HCT116 (cell line): ENCODE results near the gene SPPL2C. TPM values are rescaled to one million over a fixed set of nuclear protein-coding genes. Genes with fewer than 3 reads are reported as not detected.

Source experiments
- ATAC-seq: fragments of 200-7000 bp; cut with Tn5 transposase; 2 replicates; pipeline ENCODE4 v1.9.1; 2020; ENCODE audit warnings: mild to moderate bottlenecking, moderate library complexity
- BruUV-seq: library from RNA; stranded (reverse); fragments of 400-500 nt; replicated peaks from 2 replicates; lab custom pipeline; 2021; lab: Mats Ljungman, UMichigan
- CTCF ChIA-PET: fragments of 300-600 bp; sonication (Branson Sonifier 250); formaldehyde crosslinking; loops from one replicate; lab custom pipeline; 2021; ENCODE audit warnings: antibody characterized with exemption; lab: Charles Lee
- POLR2A ChIA-PET: fragments of 300-600, 350-600 bp; sonication (Branson Sonifier 250); formaldehyde crosslinking; loops from one replicate; lab custom pipeline; 2021; ENCODE audit warnings: antibody characterized with exemption; lab: Charles Lee
- RAD21 ChIA-PET, 2 experiments: fragments of 300-600 bp; sonication (Branson Sonifier 250); formaldehyde crosslinking; loops; one replicate each; lab custom pipeline; 2023; ENCODE audit warnings: low total read pairs in 2 of 2; ENCODE audit not compliant: uncharacterized antibody in 2 of 2, unreplicated experiment in 2 of 2, low non-redundant PET in 1 of 2; lab: Charles Lee
- DNase-seq: peaks from one replicate; pipeline ENCODE4 v3.0.0-alpha.2; 2010; ENCODE audit warnings: low read depth, low spot score
- H2AFZ ChIP-seq: fragments of 200-600 bp; shearing (Covaris generic), sonication (generic); 2 replicates; pipeline ENCODE4 v1.6.1; 2017; ENCODE audit warnings: low read depth, mixed run types, mixed read lengths, antibody characterized with exemption, low read length; ENCODE audit not compliant: poor library complexity, severe bottlenecking
- H3K27ac ChIP-seq: 2 replicates; pipeline ENCODE4 v1.5.1; 2012; ENCODE audit warnings: low read depth, low read length
- H3K27me3 ChIP-seq: fragments of 200-600 bp; sonication (generic); 2 replicates; pipeline ENCODE4 v1.6.1; 2016; ENCODE audit warnings: mixed run types, low read length, mixed read lengths; ENCODE audit not compliant: insufficient read depth
- H3K36me3 ChIP-seq, 2 experiments: fragments of 200-500 bp in 1 of 2; fragments of 200-600 bp in 1 of 2; sonication (Bioruptor generic) in 1 of 2; sonication (generic) in 1 of 2; 2 replicates each; pipeline versions ENCODE4 v1.5.1 to v1.6.1; 2014 to 2016; ENCODE audit warnings: low read length in 2 of 2, inconsistent platforms in 1 of 2, mixed read lengths in 1 of 2, mixed run types in 1 of 2; ENCODE audit not compliant: insufficient read depth in 2 of 2, control insufficient read depth in 1 of 2
- H3K4me1 ChIP-seq, 2 experiments: fragments of 200-600 bp in 1 of 2; sonication (generic) in 1 of 2; 2 replicates each; pipeline versions ENCODE4 v1.5.1 to v1.6.1; 2012 to 2017; ENCODE audit warnings: low read length in 2 of 2, inconsistent platforms in 1 of 2, mild to moderate bottlenecking in 1 of 2, mixed read lengths in 1 of 2, mixed run types in 1 of 2, moderate library complexity in 1 of 2; ENCODE audit not compliant: insufficient read depth in 2 of 2, control insufficient read depth in 1 of 2
- H3K4me2 ChIP-seq: fragments of 200-600 bp; sonication (generic); 2 replicates; pipeline ENCODE4 v1.6.1; 2017; ENCODE audit warnings: mixed run types, low read length, mixed read lengths
- H3K4me3 ChIP-seq, 2 experiments: fragments of 200-600 bp in 1 of 2; sonication (generic) in 1 of 2; replicated peaks in 1 of 2; 2 replicates each; pipeline ENCODE4 v1.5.1; 2011 to 2016; ENCODE audit warnings: low read length in 2 of 2, control low read depth in 1 of 2, low read depth in 1 of 2, mild to moderate bottlenecking in 1 of 2, mixed read lengths in 1 of 2, mixed run types in 1 of 2
- H3K79me2 ChIP-seq: fragments of 200-600 bp; sonication (generic); 2 replicates; pipeline ENCODE4 v1.6.1; 2017; ENCODE audit warnings: mild to moderate bottlenecking, mixed run types, low read length, moderate library complexity, mixed read lengths; ENCODE audit not compliant: insufficient read depth
- H3K9ac ChIP-seq: fragments of 200-600 bp; sonication (generic); 2 replicates; pipeline ENCODE4 v1.6.1; 2016; ENCODE audit warnings: low read length, mixed read lengths
- H3K9me2 ChIP-seq: fragments of 200-600 bp; sonication (generic), shearing (Covaris generic); 2 replicates; pipeline ENCODE4 v1.6.1; 2017; ENCODE audit warnings: mixed run types, mild to moderate bottlenecking, moderate library complexity; ENCODE audit not compliant: insufficient read depth
- H3K9me3 ChIP-seq, 2 experiments: fragments of 200-500 bp in 1 of 2; fragments of 200-600 bp in 1 of 2; sonication (Bioruptor generic) in 1 of 2; sonication (generic) in 1 of 2; 2 replicates each; pipeline ENCODE4 v1.6.1; 2014 to 2017; ENCODE audit warnings: low read length in 2 of 2, mixed read lengths in 2 of 2, inconsistent platforms in 1 of 2, low read depth in 1 of 2, mild to moderate bottlenecking in 1 of 2, mixed run types in 1 of 2, moderate library complexity in 1 of 2; ENCODE audit not compliant: control insufficient read depth in 1 of 2, insufficient read depth in 1 of 2
- H4K20me1 ChIP-seq: fragments of 200-600 bp; sonication (generic), shearing (Covaris generic); 2 replicates; pipeline ENCODE4 v1.6.1; 2017; ENCODE audit warnings: mixed run types, mild to moderate bottlenecking, moderate library complexity; ENCODE audit not compliant: insufficient read depth
- CEBPB ChIP-seq: IDR thresholded peaks from 2 replicates; pipeline ENCODE4 v1.6.1; 2012; ENCODE audit warnings: low read depth
- EZH2 ChIP-seq: fragments of 200-600 bp; sonication (generic); IDR thresholded peaks from 2 replicates; pipeline ENCODE4 v1.6.1; 2017; ENCODE audit warnings: antibody characterized with exemption, mixed run types
- EZH2phosphoT487 ChIP-seq: fragments of 200-600 bp; IDR thresholded peaks from 2 replicates; pipeline ENCODE4 v1.6.1; 2018; ENCODE audit warnings: antibody characterized with exemption, borderline replicate concordance
- FOSL1 ChIP-seq: IDR thresholded peaks from 2 replicates; pipeline ENCODE4 v1.6.1; 2012; ENCODE audit warnings: low read depth
- JUND ChIP-seq: IDR thresholded peaks from 2 replicates; pipeline ENCODE4 v1.6.1; 2012
- POLR2A ChIP-seq: IDR thresholded peaks from 2 replicates; pipeline ENCODE4 v1.7.0; 2011; ENCODE audit warnings: borderline replicate concordance; ENCODE audit not compliant: insufficient read depth, insufficient read length; ENCODE audit errors: extremely low read depth
- POLR2AphosphoS5 ChIP-seq: IDR thresholded peaks from 2 replicates; pipeline ENCODE4 v1.6.1; 2011; ENCODE audit warnings: mild to moderate bottlenecking, low read depth, low read length, moderate library complexity
- SIN3A ChIP-seq: IDR thresholded peaks from 2 replicates; pipeline ENCODE4 v1.6.1; 2012; ENCODE audit warnings: low read depth
- SP1 ChIP-seq: IDR thresholded peaks from 2 replicates; pipeline ENCODE4 v1.6.1; 2012; ENCODE audit warnings: low read depth
- SRF ChIP-seq: IDR thresholded peaks from 2 replicates; pipeline ENCODE4 v1.6.1; 2012; ENCODE audit warnings: low read depth
- YY1 ChIP-seq: IDR thresholded peaks from 2 replicates; pipeline ENCODE4 v1.6.1; 2011; ENCODE audit warnings: low read length, low read depth, moderate library complexity, mild to moderate bottlenecking; ENCODE audit not compliant: insufficient replicate concordance; ENCODE audit errors: extremely low read depth
- ZFX ChIP-seq: fragments of 450-650 bp; IDR thresholded peaks from 2 replicates; pipeline ENCODE4 v1.6.1; 2017
- intact Hi-C: fragments of 100-400 bp; cut with micrococcal nuclease; formaldehyde crosslinking; loops from 2 replicates; pipeline ENCODE4 v1.10.0; 2022
- total RNA-seq: library from RNA; stranded (reverse); gene quantifications from one replicate; pipeline ENCODE4 v1.2.1, GENCODE V29; 2021; ENCODE audit not compliant: unreplicated experiment
- TF ChIP-seq, protein P1 (sequence below), 3 experiments: fragments of 200-600 bp in 1 of 3; sonication (generic) in 1 of 3; IDR thresholded peaks in 2 of 3; conservative IDR thresholded peaks in 1 of 3; 2 replicates each; pipeline ENCODE4 v1.5.1; 2012 to 2017; ENCODE audit warnings: low read depth in 2 of 3, low read length in 2 of 3, antibody characterized with exemption in 1 of 3, borderline replicate concordance in 1 of 3, control low read depth in 1 of 3, mild to moderate bottlenecking in 1 of 3, mixed read lengths in 1 of 3, mixed run types in 1 of 3, moderate library complexity in 1 of 3; ENCODE audit not compliant: insufficient read depth in 1 of 3
- TF ChIP-seq, protein P2 (sequence below): IDR thresholded peaks from 2 replicates; pipeline ENCODE4 v1.6.1; 2012
- TF ChIP-seq, protein P3 (sequence below): IDR thresholded peaks from 2 replicates; pipeline ENCODE4 v1.6.1; 2011; ENCODE audit warnings: mild to moderate bottlenecking, low read length, moderate library complexity; ENCODE audit not compliant: insufficient replicate concordance; ENCODE audit errors: extremely low read depth
- TF ChIP-seq, protein P4 (sequence below): IDR thresholded peaks from 2 replicates; pipeline ENCODE4 v1.6.1; 2012; ENCODE audit warnings: low read depth

SPPL2C gene
- total RNA-seq, 1 experiment from 2014 or later, result not detected

- no peaks in the 10 kb centered on the region for H3K9me3 ChIP-seq
- H3K79me2 ChIP-seq, result no peaks in the 10 kb centered on the region
- H3K27ac ChIP-seq, result no peak overlapping the region
- no peak overlapping the region for H3K4me2 ChIP-seq
- BruUV-seq, result no TSS peak
- H3K27me3 ChIP-seq, result no peaks in the 10 kb centered on the region
- H4K20me1 ChIP-seq, result no peaks in the 10 kb centered on the region
- no peaks in the 10 kb centered on the region for H3K36me3 ChIP-seq
- DNase-seq (no peak), ATAC-seq (no peak)
- no peak overlapping the region for H3K9ac ChIP-seq
- TF ChIP-seq SIN3A, result no peak
- TF ChIP-seq, protein P1, sequence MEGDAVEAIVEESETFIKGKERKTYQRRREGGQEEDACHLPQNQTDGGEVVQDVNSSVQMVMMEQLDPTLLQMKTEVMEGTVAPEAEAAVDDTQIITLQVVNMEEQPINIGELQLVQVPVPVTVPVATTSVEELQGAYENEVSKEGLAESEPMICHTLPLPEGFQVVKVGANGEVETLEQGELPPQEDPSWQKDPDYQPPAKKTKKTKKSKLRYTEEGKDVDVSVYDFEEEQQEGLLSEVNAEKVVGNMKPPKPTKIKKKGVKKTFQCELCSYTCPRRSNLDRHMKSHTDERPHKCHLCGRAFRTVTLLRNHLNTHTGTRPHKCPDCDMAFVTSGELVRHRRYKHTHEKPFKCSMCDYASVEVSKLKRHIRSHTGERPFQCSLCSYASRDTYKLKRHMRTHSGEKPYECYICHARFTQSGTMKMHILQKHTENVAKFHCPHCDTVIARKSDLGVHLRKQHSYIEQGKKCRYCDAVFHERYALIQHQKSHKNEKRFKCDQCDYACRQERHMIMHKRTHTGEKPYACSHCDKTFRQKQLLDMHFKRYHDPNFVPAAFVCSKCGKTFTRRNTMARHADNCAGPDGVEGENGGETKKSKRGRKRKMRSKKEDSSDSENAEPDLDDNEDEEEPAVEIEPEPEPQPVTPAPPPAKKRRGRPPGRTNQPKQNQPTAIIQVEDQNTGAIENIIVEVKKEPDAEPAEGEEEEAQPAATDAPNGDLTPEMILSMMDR (IDR thresholded peaks at IDR 0.05 in 2 of 3, conservative IDR thresholded peaks at IDR 0.05 in 1 of 3; ENCODE audit: borderline replicate concordance in 1 of 3, insufficient read depth in 1 of 3, low read depth in 2 of 3, low read length in 2 of 3), result no peak
- TF ChIP-seq POLR2A, result no peak
- TF ChIP-seq EZH2phosphoT487, result no peak
- TF ChIP-seq, protein P2, sequence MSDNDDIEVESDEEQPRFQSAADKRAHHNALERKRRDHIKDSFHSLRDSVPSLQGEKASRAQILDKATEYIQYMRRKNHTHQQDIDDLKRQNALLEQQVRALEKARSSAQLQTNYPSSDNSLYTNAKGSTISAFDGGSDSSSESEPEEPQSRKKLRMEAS, result no peak
- no peak for TF ChIP-seq SP1
- no peak for TF ChIP-seq JUND
- TF ChIP-seq POLR2AphosphoS5, result no peak
- TF ChIP-seq FOSL1, result no peak
- TF ChIP-seq CEBPB, result no peak
- no peak for TF ChIP-seq YY1
- TF ChIP-seq EZH2, result no peak
- no peak for TF ChIP-seq SRF
- no peak for TF ChIP-seq ZFX
- TF ChIP-seq, protein P3, sequence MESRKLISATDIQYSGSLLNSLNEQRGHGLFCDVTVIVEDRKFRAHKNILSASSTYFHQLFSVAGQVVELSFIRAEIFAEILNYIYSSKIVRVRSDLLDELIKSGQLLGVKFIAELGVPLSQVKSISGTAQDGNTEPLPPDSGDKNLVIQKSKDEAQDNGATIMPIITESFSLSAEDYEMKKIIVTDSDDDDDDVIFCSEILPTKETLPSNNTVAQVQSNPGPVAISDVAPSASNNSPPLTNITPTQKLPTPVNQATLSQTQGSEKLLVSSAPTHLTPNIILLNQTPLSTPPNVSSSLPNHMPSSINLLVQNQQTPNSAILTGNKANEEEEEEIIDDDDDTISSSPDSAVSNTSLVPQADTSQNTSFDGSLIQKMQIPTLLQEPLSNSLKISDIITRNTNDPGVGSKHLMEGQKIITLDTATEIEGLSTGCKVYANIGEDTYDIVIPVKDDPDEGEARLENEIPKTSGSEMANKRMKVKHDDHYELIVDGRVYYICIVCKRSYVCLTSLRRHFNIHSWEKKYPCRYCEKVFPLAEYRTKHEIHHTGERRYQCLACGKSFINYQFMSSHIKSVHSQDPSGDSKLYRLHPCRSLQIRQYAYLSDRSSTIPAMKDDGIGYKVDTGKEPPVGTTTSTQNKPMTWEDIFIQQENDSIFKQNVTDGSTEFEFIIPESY, result no peak
- TF ChIP-seq, protein P4, sequence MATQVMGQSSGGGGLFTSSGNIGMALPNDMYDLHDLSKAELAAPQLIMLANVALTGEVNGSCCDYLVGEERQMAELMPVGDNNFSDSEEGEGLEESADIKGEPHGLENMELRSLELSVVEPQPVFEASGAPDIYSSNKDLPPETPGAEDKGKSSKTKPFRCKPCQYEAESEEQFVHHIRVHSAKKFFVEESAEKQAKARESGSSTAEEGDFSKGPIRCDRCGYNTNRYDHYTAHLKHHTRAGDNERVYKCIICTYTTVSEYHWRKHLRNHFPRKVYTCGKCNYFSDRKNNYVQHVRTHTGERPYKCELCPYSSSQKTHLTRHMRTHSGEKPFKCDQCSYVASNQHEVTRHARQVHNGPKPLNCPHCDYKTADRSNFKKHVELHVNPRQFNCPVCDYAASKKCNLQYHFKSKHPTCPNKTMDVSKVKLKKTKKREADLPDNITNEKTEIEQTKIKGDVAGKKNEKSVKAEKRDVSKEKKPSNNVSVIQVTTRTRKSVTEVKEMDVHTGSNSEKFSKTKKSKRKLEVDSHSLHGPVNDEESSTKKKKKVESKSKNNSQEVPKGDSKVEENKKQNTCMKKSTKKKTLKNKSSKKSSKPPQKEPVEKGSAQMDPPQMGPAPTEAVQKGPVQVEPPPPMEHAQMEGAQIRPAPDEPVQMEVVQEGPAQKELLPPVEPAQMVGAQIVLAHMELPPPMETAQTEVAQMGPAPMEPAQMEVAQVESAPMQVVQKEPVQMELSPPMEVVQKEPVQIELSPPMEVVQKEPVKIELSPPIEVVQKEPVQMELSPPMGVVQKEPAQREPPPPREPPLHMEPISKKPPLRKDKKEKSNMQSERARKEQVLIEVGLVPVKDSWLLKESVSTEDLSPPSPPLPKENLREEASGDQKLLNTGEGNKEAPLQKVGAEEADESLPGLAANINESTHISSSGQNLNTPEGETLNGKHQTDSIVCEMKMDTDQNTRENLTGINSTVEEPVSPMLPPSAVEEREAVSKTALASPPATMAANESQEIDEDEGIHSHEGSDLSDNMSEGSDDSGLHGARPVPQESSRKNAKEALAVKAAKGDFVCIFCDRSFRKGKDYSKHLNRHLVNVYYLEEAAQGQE, result no peak
- TF ChIP-seq, all 23 proteins: peak for 0
- Histone ChIP-seq H2AFZ (no peak overlapping the region), H3K4me3 (no peak overlapping the region), H3K4me1 (peaks cover 0 to 6% of the 10 kb centered on the region in 2 experiments; a peak in 2 of 4 replicates), H3K9me2 (no peaks in the 10 kb centered on the region)
- CTCF ChIA-PET, result no interaction called here
- RAD21 ChIA-PET, result no interaction called here
- intact Hi-C loops, result no loop called here
- POLR2A ChIA-PET, result no interaction called here
These were observed 3.1 kb downstream of the SPPL2C start for GRCh38 chr17:45847747-45848146.
